Colon (tissue), 2 donors: ENCODE results near the gene CHMP3.
"Not testable (repeated sequence)": the region's sequence is repeated elsewhere in the genome, so short reads cannot be mapped to it uniquely, and the experiment has no call there.

Experiments
- FAIRE-seq: peaks from 2 replicates; lab custom pipeline; 2012; peaks lifted over from hg19 to GRCh38; lab: Jason Lieb, UNC
- donor health status: control.
- donor health status: control.

Gene CHMP3

DNA sequence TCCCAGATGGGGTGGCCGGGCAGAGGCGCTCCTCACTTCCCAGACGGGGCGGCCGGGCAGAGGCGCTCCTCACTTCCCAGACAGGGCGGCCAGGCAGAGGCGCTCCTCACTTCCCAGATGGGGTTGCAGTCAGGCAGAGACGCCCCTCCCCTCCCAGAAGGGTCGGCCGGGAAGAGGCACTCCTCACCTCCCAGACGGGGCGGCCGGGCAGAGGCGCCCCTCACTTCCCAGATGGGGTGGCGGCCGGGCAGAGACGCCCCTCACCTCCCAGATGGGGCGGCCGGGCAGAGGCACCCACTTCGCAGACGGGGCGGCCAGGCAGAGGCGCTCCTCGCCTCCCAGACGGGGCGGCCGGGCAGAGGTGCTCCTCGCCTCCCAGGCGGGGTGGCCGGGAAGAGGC lies 13.8 kb downstream of the CHMP3 start:
- not testable (repeated sequence) for FAIRE-seq

DNA sequence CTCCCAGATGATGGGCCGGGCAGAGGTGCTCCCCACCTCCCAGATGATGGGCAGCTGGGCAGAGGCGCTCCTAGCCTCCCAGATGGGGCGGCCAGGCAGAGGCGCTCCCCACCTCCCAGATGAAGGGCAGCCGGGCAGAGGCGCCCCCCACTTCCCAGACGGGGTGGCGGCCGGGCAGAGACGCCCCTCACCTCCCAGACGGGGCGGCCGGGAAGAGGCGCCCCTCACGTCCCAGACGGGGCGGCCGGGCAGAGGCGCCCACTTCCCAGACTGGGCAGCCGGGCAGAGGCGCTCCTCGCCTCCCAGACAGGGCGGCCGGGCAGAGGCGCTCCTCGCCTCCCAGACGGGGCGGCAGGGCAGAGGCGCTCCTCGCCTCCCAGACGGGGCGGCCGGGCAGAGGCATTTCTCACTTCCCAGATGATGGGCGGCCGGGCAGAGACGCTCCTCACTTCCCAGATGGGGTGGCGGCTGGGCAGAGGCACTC lies 14.3 kb downstream of the CHMP3 start:
- not testable (repeated sequence) for FAIRE-seq

DNA sequence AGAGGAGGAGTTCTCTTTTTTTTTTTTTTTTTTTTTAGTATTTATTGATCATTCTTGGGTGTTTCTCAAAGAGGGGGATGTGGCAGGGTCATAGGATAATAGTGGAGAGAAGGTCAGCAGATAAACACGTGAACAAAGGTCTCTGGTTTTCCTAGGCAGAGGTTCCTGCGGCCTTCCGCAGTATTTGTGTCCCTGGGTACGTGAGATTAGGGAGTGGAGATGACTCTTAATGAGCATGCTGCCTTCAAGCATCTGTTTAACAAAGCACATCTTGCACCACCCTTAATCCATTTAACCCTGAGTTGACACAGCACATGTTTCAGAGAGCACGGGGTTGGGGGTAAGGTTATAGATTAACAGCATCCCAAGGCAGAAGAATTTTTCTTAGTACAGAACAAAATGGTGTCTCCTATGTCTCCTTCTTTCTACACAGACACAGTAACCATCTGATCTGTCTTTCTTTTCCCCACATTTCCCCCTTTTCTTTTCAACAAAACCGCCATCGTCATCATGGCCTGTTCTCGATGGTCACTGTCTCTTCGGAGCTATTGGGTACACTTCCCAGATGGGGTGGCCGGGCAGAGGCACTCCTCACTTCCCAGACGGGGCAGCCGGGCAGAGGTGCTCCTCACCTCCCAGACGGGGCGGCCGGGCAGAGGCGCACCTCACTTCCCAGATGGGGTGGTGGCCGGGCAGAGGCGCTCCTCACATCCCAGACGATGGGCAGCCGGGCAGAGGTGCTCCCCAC lies 14.9 kb downstream of the CHMP3 start:
- not testable (repeated sequence) for FAIRE-seq

DNA sequence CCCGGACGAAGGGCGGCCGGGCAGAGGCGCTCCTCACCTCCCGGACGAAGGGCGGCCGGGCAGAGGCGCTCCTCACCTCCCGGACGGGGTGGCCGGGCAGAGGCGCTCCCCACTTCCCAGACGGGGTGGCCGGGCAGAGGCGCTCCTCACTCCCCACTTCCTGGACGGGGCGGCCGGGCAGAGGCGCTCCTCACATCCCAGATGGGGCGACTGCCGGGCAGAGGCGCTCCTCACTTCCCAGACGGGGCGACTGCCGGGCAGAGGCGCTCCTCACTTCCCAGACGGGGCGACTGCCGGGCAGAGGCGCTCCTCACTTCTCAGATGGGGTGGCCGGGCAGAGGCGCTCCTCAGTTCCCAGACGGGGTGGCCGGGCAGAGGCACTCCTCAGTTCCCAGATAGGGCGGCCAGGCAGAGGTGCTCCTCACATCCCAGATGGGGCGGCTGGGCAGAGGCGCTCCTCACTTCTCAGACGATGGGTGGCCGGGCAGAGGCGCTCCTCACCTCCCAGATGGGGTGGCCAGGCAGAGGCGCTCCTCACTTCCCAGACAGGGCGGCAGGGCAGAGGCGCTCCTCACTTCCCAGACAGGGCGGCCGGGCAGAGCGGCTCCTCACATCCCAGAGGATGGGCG lies 17.8 kb downstream of the CHMP3 start:
- FAIRE-seq, result not testable (repeated sequence)

DNA sequence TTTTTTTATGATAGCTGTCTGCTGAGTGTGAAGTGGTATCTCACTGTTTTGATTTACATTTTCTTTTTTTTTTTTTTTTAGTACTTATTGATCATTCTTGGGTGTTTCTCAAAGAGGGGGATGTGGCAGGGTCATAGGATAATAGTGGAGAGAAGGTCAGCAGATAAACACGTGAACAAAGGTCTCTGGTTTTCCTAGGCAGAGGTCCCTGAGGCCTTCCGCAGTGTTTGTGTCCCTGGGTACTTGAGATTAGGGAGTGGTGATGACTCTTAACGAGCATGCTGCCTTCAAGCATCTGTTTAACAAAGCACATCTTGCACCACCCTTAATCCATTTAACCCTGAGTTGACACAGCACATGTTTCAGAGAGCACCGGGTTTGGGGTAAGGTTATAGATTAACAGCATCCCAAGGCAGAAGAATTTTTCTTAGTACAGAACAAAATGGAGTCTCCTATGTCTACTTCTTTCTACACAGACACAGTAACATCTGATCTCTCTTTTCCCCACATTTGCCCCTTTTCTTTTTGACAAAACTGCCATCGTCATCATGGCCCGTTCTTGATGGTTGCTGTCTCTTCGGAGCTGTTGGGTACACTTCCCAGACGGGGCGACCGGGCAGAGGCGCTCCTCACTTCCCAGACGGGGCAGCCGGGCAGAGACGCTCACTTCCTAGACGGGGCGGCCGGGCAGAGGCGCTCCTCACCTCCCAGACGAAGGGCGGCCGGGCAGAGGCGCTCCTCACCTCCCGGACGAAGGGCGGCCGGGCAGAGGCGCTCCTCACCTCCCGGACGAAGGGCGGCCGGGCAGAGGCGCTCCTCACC lies 18.8 kb downstream of the CHMP3 start:
- not testable (repeated sequence) for FAIRE-seq

DNA sequence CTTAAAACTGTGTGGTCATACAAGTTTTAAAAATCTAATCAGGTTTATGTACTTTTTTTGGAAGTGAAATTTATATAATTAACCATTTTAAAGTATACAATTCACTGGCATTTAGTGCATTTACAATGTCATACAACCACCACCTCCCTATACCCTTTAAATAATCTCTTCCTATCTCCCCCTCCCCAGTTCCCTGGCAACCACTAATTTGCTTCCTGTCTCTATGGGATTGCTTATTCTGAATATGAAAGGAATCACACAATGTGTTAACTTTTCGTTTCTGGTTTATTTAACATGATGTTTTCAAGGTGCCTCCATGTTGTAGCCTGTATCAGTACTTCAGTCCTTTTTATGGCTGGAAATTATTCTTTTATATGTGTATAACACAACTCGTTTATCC lies 19.4 kb downstream of the CHMP3 start:
- FAIRE-seq, result no peak

DNA sequence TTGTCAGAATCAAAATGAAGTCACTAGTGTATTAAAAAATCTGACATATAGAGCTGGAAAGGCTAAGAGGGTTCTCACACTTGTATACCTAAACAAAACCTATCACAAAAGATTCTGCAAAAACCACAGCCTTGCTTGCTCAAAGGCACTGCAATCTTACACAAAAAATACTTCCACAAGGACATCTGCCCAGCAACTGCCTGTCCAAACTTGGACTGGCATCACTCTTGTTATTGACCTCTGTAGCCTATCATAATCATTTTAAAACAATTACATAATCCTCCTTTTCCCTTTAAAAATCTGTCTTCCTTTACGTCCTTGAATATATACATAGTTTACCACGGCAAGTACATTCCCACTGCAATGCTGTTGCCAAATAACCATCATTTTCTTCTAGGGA lies 19.9 kb downstream of the CHMP3 start:
- no peak for FAIRE-seq

DNA sequence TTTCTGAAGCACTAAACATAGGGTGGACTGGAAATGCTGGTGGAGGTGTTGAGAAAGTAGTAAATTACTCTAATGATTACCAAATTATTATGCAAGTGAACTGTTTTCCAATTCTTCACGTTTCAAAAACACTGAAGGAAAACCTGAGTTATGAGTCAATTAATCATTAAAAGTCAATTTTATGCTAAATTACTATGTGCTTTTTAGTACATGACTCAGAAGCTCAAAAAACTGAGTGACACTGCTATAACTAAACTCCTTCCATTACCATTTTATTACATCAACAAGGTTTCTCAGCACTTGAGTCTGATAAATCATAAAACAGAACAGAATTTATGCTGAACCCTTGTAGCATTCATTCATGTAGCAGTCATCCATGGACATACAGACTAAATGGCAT lies 20.4 kb downstream of the CHMP3 start:
- FAIRE-seq, result no peak

DNA sequence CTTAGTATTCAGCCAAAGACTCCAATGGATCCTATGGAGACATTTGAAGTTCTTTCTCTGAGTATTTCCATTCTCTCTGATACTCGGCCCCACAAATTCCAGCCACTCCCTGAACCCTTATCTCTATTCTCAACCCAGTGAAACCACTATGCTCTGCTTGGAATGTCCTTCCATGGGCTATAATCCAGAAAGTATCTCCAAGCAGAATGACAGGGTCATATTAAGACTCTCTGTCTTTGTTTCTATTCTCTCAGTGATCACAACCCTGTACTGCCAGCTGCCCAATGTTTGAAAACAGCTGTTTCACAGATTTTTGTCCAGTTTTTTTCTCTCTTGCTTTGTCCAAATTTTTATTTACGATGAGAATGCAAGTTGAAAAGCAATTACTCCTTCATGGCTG lies 21.9 kb downstream of the CHMP3 start:
- FAIRE-seq, result no peak

DNA sequence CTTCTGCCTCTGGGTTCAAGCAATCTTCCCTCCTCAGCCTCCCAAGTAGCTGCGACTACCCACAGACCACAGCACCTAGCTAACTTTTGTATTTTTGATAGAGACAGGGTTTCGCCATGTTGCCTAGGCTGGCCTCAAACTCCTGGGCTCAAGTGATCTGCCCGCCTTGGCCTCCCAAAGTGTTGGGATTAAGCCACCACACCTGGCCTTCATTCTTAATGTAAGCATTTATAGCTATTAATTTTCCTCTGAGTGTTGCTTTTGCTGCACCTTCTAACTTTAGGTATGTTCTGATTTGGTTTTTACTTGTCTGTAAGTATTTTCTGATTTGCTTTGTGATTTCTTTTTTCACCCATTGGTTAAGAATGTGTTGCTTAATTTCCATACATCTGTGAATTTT lies 29.7 kb downstream of the CHMP3 start:
- FAIRE-seq, result no peak

DNA sequence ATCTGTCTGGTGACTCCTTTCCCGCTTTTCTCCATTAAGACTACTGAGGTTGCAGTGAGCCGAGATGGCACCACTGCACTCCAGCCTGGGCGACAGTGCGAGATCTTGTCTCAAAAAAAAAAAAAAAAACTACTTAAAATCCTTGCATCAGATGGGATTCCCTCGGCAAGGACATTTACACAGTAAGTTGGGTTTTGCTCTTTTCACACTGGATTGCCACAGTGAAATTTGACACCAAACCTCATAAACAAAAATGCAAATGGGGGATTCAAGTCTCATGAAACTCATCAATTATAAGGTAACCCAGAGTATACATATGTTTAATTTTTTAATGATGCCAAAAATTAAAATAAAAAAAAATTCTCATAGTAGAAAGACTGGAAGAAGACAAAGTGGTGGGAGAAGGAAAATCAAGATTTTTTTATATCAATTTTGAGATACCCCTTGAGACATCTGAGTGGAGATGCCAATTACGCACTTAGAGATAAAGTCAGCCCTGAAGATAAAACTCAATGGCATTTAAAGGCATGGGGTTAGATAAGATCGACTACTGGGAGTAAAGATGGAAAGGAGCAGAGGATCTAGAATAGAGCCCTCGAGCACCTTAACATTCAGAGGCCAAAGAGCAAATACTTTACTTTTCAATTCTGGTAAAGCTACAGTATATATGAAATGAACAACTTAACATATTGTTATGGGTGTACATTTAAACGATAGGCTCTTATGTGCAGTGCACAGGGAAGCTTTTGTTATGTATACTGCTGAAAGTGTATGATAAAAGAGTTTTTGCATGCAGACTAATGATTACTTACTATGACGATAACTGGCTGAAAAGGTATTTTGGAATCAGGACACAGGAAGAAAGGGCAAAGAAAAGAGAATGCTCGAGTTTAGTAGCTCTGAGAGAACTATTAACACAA lies 37.6 kb downstream of the CHMP3 start:
- no peak for FAIRE-seq

DNA sequence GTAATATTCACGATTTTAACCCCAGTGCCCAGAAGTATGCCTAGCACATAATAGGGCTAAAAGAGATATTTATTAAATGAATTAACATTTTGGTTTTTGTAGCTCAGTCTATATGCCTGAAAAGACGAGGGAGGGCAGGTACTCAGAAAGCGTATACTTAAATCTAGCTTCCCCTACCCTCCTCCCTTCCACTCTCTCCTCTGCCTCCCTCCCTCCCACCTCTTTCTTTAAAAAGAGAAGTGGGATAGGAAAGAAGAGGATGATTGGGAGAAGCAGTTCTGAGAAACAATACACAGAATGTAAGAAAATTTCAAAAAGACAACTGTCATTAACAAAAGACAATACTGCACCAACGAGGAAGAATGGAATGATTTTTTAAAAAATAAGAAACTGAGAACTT lies 39.8 kb downstream of the CHMP3 start:
- no peak for FAIRE-seq

DNA sequence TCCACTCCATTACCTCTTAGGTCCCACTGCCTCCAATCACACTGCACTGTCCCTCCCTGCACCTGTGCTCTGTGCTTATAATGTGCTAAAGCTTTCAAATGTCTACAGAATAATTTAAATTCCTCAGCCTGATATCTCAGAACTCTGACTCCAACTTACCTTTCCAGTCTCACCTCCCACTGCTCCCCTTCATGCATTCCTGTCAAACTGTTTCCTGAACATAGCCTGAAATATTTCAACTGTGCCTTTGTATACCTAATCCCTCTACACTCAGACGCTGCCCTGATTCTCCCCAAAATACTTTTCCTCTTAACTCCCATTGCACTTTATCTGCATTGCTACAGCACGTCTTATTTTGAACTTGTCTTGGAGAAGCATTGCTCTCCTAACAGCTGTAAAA lies 40.5 kb downstream of the CHMP3 start:
- no peak for FAIRE-seq

DNA sequence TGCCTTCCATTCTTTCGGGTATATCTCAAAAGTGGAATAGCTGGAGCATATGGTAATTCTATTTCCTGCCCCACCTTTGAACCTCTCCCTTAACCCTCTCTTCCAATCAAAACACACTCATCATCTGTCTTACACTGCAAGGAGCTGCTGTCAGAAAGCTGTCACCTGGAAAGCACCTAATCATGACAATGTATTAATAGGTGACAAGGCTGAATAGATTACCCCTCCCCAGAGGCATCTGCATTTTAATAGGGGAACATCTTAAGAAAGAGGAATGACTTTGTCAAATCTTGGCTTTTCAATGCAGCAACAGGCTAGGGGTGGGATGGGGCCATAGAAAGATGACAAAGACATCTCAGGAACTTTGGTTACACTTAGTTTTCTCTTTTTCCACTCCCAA lies 41.3 kb downstream of the CHMP3 start:
- FAIRE-seq, result no peak

DNA sequence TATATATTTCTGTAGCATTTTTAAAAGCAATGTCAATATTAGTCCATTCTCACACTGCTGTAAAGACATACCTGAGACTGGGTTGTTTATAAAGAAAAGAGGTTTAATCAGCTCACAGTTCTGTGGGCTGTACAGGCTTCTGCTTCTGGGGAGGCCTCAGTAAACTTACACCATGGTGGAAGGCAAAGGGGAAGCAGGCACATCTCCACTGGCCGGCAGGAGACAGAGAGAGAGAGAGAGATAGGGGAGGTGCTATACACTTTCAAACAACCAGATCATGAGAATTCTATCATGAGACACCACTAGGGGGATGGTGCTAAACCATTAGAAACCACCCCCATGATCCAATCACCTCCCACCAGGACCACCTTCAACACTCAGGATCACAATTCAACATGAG lies 43.1 kb downstream of the CHMP3 start:
- no peak for FAIRE-seq

DNA sequence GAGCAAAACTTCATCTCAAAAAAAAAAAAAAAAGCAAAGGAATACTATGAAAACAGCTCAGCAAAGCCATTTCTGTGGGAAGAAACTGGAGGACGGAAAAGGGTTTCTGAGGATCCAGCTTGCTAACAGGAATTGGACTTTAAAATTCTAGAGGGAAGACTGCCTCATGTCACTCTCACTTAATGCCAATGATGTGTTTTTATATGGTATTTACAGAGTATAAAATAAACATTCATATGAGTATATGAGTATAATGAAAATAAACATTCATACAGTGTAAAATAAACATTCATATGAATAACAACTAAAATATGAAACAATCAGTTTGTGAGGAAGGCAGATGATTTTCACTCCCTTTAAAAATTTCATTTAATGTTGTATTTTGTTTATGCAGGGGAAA lies 43.9 kb downstream of the CHMP3 start:
- no peak for FAIRE-seq

DNA sequence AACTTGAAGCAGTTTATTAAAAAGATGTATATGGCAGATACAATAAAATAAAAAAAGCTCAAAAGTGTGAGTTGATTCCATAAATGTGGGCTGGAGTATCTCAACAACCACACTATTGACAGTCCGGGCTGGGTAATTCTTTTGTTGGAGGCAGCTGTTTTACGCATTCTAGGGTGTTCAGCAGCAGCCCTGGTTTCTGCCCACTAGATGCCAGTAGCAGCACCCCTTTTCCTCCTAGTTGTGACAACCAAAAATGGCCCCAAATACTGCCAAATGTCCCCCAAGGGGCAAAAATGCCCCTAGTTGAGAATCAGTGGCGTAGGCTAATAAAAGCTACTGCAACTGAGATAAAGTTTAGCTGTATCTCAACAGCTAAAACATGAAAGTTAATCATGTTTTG lies 44.8 kb downstream of the CHMP3 start:
- no peak for FAIRE-seq

DNA sequence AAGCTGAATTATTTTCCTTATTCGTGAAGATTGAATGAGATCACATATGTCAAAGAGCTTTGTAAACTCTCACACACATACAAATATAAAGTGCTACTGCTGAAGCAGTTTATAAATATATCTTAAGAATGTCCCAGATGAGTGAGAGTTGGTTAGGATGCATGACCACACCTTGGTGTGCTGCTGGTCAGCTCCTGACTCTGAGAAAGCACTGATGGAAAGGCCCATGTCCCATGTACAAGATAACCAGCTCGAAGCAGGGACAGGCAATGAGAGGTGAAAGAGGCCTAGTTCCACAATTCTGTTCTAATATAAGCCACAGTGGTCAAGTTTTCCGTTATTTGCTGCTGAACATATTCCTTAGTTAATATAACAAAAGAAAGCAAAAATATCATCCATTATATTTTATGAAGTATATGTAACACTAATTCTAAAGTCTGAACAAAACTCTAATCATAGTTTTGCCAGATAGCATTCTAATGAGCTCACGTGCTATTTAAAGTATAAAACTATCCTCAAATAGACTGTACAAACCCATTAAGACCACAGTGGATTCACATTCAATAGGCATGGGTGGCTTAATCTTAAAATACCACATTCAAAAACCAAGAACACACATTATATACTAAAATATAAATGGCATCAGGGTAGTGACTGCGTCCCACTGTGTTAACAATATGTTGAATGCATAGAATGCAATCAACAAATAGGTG lies 49.1 kb downstream of the CHMP3 start:
- FAIRE-seq, result no peak

DNA sequence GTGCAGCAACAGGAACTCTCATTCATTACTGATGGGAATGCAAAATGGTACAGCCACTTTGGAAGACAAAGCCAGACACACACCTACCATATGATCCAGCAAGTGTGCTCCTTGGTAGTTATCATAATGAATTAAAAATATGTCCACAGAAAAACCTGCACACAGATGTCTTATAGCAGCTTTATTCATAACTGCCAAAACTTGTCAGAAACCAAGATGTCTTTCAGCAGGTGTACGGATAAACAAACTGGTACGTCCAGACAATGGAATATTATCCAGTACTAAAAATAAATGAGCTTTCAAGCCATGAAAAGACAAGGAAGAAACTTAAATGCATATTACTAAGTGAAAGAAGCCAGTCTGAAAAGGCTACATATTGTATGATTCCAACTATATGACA lies 50.4 kb downstream of the CHMP3 start:
- FAIRE-seq, result no peak

DNA sequence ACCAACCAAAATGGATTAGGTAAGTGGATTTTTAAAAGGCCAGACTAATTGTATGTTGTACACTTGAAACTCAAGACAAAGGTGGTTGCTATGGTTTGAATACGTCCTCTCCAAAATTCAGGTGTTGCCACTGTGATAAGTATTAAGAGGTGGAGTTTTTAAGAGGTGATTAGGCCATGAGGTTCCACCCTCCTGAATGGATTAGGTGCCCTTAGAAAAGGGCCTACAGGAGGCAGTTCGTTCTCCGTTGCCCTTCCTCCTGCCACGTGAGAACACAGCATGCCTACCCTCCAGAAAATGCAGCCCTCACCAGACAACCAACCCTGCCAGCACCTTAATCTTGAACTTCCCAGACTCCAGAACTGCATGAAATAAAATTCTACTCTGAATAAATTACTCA lies 51.2 kb downstream of the CHMP3 start:
- no peak for FAIRE-seq

DNA sequence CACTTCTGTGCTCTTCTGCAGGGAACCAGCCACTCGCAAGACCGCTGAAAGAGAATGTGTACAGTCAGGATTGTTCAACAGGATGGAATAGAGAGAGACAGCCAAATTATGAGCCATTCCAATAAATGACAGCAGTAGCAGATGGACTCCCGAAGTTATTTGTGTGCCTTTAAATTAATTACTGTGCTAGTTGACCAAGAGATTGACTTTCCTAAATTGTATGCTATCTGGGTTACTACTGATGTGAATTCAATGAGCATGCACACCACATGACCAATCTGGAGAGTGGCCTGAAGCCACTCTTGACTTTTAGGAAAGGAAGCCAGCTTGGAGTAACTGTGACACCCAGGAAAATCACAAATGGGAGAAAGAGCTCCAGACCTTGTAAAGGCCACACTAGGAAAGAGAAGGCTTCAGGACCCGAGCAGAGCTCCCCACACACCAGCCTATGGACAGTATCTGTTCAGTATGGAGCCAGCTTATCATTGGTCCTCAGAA lies 52.8 kb downstream of the CHMP3 start:
- no peak for FAIRE-seq
